ENCODE results near the gene GNLY.
"Not testable (repeated sequence)": the region's sequence is repeated elsewhere in the genome, so short reads cannot be mapped to it uniquely, and the experiment has no call there.

The GNLY gene

DNA sequence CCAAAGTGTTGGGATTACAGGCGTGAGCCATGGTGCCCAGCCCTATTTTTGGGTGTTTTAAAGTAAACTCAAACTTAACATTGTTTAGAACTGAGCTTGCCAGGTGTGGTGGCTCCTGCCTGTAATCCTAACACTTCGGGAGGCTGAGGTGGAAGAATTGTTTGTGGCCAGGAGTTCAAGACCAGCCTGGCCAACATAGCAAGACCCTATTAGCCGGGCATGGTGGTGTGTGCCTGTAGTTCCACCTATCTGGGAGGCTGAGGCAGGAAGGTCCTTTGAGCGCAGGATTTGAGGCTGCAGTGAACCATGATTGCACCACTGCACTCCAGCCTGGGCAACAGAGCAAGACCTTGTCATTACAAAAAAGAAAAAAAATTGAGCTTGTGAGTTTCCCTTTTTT, 43.7 kb upstream of the GNLY start:
- TF ChIP-seq, protein P1, sequence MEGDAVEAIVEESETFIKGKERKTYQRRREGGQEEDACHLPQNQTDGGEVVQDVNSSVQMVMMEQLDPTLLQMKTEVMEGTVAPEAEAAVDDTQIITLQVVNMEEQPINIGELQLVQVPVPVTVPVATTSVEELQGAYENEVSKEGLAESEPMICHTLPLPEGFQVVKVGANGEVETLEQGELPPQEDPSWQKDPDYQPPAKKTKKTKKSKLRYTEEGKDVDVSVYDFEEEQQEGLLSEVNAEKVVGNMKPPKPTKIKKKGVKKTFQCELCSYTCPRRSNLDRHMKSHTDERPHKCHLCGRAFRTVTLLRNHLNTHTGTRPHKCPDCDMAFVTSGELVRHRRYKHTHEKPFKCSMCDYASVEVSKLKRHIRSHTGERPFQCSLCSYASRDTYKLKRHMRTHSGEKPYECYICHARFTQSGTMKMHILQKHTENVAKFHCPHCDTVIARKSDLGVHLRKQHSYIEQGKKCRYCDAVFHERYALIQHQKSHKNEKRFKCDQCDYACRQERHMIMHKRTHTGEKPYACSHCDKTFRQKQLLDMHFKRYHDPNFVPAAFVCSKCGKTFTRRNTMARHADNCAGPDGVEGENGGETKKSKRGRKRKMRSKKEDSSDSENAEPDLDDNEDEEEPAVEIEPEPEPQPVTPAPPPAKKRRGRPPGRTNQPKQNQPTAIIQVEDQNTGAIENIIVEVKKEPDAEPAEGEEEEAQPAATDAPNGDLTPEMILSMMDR (IDR thresholded peaks at IDR 0.05; ENCODE audit: low read depth, low read length), result no peak
- no peak for DNase-seq (ENCODE audit: extremely low read depth, low read depth)

DNA sequence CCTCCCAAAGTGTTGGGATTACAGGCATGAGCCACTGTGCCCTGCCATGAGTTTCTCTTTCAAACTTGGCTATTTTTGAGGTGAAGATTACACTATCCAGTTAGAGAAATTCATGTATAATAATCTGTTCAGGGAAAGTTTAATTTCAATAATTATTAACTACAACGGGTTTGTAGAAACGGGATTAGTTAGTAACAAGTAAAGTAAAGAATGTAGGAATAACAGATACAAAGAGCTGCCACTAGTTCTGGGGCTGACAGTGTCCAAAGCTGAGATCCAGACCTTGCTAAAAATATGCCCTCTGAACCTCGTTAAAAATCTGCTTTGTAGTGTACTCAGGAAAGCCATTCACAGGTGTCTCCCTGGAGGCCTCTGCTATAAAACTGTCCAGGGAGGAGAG, 43.1 kb upstream of the GNLY start:
- no peak for DNase-seq (ENCODE audit: extremely low read depth, low read depth)
- TF ChIP-seq, protein P1 (IDR thresholded peaks at IDR 0.05; ENCODE audit: low read depth, low read length), result no peak

DNA sequence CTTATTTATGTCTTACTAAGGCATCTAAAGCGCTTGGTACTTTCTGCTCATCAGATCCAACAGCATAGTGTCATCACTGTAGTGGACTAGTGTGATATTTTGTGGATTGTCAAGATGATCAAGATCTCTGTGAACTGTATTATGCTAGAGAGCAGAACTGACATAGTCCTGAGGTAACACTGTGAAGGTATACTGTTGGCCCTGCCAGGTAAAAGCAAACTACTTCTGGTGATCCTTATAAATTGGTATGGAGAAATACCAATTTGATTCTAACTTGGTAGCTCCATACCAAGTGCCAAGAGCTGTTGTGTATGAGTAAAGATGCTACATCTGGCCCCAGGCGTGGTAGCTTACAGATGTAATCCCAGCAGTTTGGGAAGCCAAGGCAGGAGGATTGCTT, 42.1 kb upstream of the GNLY start:
- DNase-seq (ENCODE audit: extremely low read depth, low read depth), result no peak
- TF ChIP-seq, protein P1 (IDR thresholded peaks at IDR 0.05; ENCODE audit: low read depth, low read length), result no peak

DNA sequence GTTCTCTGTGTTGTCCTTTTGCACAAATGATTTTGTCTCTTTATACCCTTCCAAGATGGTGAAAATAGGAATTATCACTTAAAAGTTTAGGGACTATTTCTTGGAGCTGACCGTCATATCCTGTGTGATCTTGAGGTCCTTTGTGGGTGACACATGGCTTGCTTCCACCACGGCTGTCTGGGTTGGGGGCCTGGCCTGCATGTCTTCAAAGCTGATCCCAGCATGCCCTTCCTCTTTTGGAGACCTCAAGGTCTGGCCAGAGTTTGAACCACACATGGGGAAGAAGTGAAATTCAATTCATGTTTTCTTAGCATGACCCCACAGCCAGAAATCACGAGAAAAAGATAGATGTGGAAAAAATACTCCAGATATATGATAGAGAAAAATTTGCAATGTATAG, 40.2 kb upstream of the GNLY start:
- TF ChIP-seq, protein P1 (IDR thresholded peaks at IDR 0.05; ENCODE audit: low read depth, low read length), result no peak
- DNase-seq (ENCODE audit: extremely low read depth, low read depth), result no peak

DNA sequence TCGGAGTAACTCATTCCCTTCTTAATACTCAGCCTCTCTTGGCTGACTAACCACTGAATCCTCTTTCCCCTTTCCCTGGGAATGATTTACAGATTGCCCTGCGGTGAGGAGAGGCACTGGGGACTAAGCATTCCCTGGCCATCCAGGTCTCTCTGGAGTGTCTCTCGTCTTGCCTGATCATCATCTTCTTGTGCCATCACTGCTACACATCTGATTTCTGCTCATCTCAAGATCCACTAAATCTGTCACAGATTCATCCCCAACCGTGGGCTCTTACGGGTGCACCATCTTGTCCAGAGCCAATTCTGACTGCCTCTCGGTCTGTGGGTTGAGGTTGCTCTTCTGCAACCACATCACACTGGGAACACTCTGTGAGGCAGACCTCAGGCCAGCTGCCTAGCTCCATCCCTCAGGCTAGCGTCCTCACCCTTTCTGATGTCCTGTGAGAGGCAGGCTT, 38.2 kb upstream of the GNLY start:
- TF ChIP-seq, protein P1 (IDR thresholded peaks at IDR 0.05; ENCODE audit: low read depth, low read length), result no peak
- no peak for DNase-seq (ENCODE audit: extremely low read depth, low read depth)

DNA sequence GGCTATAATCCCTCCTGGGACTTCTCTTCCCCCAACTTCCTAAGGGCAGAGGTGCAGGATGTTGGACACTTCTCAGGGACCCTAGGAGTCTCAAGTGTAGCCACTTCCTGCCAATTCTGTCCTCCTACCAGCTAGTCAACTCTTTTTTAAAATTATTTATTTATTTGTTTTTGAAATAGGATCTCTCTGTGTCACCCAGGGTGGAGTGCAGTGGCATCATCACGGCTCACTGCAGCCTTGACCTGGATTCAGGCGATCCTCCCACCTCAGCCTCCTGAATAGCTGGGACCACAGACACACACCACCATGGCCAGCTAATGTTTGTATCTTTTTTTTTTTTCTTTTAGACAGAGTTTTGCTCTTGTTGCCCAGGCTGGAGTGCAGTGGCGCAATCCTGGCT, 37.7 kb upstream of the GNLY start:
- TF ChIP-seq, protein P1 (IDR thresholded peaks at IDR 0.05; ENCODE audit: low read depth, low read length), result no peak
- no peak for DNase-seq (ENCODE audit: extremely low read depth, low read depth)

DNA sequence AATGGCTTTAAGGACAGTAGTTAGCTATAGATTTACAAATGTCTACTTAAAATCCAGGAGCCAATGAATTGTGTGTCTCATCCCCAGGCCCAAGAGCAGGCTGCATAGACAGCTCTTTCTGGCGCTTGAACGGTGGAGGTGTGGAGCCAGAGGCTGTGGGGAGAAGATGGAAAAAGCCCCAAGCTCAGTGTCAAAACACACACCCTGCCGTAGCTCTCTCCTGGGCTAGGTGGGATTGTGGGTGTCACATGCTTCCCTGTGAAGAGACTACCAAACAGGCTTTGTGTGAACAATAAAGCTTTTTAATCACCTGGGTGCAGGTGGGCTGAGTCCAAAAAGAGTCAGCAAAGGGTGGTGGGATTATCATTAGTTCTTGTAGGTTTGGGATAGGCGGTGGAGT, 36.8 kb upstream of the GNLY start:
- DNase-seq (ENCODE audit: extremely low read depth, low read depth), result not testable (repeated sequence)

DNA sequence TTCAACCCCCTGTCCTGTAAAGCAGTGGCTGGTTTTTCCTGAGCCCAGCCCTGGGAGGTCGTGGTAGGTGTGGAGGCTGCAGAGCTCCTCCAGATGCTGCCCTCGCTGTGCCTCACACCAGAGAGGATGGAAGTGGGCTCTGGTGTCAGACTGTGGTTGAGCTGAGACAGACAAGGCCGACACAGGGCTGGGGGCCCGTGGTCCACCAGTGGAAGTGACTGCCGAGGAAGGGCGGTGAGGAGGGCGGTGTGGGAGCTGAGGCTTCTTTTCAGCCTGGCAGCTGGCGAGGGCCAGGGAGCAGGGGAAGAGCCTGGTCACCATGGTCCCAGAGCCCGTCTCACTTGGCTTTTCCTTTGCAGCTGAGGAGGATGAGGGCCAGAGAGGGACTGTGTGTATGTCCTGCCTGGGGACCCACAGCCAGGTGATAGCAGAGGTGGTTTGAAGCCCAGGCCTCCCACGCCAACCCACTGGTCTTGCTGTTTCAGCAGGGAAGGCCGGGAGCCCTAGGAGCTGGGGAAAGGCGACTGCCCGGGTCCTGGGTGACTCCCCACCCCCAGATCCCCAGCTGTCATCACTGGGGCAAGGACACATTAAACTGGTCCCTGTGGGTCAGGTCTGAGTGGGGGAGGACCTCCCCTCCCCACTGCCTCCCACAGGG, 34.7 kb upstream of the GNLY start:
- DNase-seq (ENCODE audit: extremely low read depth, low read depth), result no peak
- TF ChIP-seq, protein P1 (IDR thresholded peaks at IDR 0.05; ENCODE audit: low read depth, low read length), result no peak

DNA sequence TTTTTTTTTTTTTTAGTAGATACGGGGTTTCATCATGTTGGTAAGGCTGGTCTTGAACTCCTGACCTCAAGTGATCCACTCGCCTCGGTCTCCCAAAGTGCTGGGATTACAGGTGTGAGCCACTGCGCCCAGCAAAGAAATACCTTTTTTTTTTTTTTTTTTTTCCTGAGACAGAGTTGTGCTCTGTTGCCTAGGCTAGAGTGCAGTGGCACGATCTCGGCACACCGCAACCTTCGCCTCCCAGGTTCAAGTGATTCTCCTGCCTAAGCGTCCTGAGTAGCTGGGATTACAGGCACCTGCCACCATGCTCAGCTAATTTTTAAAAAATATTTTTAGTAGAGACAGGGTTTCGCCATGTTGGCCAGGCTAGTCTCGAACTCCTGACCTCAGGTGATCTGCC, 33.9 kb upstream of the GNLY start:
- not testable (repeated sequence) for DNase-seq (ENCODE audit: extremely low read depth, low read depth)
